AG10803 (cell line): Measurements from ENCODE around the gene RGS14.

Experiments used
- DNase-seq: peaks from one replicate; pipeline ENCODE4 v3.0.0; 2010; ENCODE audit warnings: low read depth
- H3K4me3 ChIP-seq: 2 replicates; pipeline ENCODE4 v1.5.1; 2011; ENCODE audit warnings: mild to moderate bottlenecking, low read length, control low read depth
- CTCF ChIP-seq: conservative IDR thresholded peaks from 2 replicates; pipeline ENCODE4 v1.5.1; 2011; ENCODE audit warnings: mild to moderate bottlenecking, low read length, control low read depth, inconsistent platforms

RGS14 gene

GRCh38 chr5:177334155-177334551 is 23.6 kb upstream of the RGS14 start:
- no peak for DNase-seq
- no peak overlapping the region for H3K4me3 ChIP-seq
- no peak for TF ChIP-seq CTCF

- no peak for TF ChIP-seq CTCF
- H3K4me3 ChIP-seq, result no peak overlapping the region
- DNase-seq, result no peak
Measured at GRCh38 chr5:177334781-177335700, 22.7 kb upstream of the RGS14 start.

GRCh38 chr5:177335701-177336065 is 22.0 kb upstream of the RGS14 start:
- DNase-seq, result no peak
- no peak for TF ChIP-seq CTCF
- no peak overlapping the region for H3K4me3 ChIP-seq

GRCh38 chr5:177336112-177336511 is 21.6 kb upstream of the RGS14 start:
- TF ChIP-seq CTCF, result 0 out of 2 replicates have a peak, but pooled peaks have one; percentile 2
- no peak for DNase-seq
- H3K4me3 ChIP-seq, result no peak overlapping the region

- no peak for TF ChIP-seq CTCF
- no peak overlapping the region for H3K4me3 ChIP-seq
- DNase-seq, result no peak
Measured at GRCh38 chr5:177336603-177337494, 20.9 kb upstream of the RGS14 start.

- H3K4me3 ChIP-seq, result no peak overlapping the region
- DNase-seq, result no peak
- TF ChIP-seq CTCF, result no peak
Measured at GRCh38 chr5:177338251-177339106, 19.2 kb upstream of the RGS14 start.
